SIG-M5 treated with dmso at 0.1 percent for 504 hours (cell line): Measurements from ENCODE around the gene ZNF292.
"Not testable (repeated sequence)": the region's sequence is repeated elsewhere in the genome, so short reads cannot be mapped to it uniquely, and the experiment has no call there.

Experiments
- DNase-seq: peaks from one replicate; lab custom pipeline; 2025; ENCODE audit not compliant: unreplicated experiment; lab: John Stamatoyannopoulos, UW

The ZNF292 gene

GRCh38 chr6:87264481-87264880 is 109.1 kb downstream of the ZNF292 start:
- no peak for DNase-seq

- DNase-seq: no peak
Measured at GRCh38 chr6:87274660-87275274, 119.4 kb downstream of the ZNF292 start.

GRCh38 chr6:87276624-87277023 is 121.3 kb downstream of the ZNF292 start:
- no peak for DNase-seq

GRCh38 chr6:87277123-87277522 is 121.8 kb downstream of the ZNF292 start:
- peak; percentile 38 for DNase-seq

- DNase-seq: no peak
Measured at GRCh38 chr6:87279196-87279595, 123.8 kb downstream of the ZNF292 start.

- no peak for DNase-seq
Measured at GRCh38 chr6:87281426-87281825, 126.1 kb downstream of the ZNF292 start.

GRCh38 chr6:87282743-87283142 is 127.4 kb downstream of the ZNF292 start:
- no peak for DNase-seq

GRCh38 chr6:87283461-87283860 is 128.1 kb downstream of the ZNF292 start:
- no peak for DNase-seq

- no peak for DNase-seq
Measured at GRCh38 chr6:87287251-87287650, 131.9 kb downstream of the ZNF292 start.

GRCh38 chr6:87289571-87289970 is 134.2 kb downstream of the ZNF292 start:
- peak; percentile 59 for DNase-seq

- DNase-seq: no peak
Measured at GRCh38 chr6:87291883-87292282, 136.5 kb downstream of the ZNF292 start.

- no peak for DNase-seq
Measured at GRCh38 chr6:87293526-87293925, 138.2 kb downstream of the ZNF292 start.

GRCh38 chr6:87297119-87297518 is 141.8 kb downstream of the ZNF292 start:
- no peak for DNase-seq

GRCh38 chr6:87301277-87301676 is 145.9 kb downstream of the ZNF292 start:
- not testable (repeated sequence) for DNase-seq

GRCh38 chr6:87308970-87309369 is 153.6 kb downstream of the ZNF292 start:
- DNase-seq: no peak

GRCh38 chr6:87312860-87313259 is 157.5 kb downstream of the ZNF292 start:
- no peak for DNase-seq
